ENCODE data around the gene UNKL.

The UNKL gene

GRCh38 chr16:1315081-1316032, 99.1 kb downstream of the UNKL start:
- TF ChIP-seq CTCF (IDR thresholded peaks at IDR 0.05; ENCODE audit: unreplicated experiment in 3 of 3): no peak
- H3K36me3 Mint-ChIP-seq (ENCODE audit: low read depth): peaks cover 50% of the 10 kb centered on the region
- no peak overlapping the region for H3K27ac Mint-ChIP-seq
- peaks cover 17% of the 10 kb centered on the region for H3K4me1 Mint-ChIP-seq
- no peaks in the 10 kb centered on the region for H3K9me3 Mint-ChIP-seq
- no peak overlapping the region for H3K4me3 Mint-ChIP-seq
- H3K27me3 Mint-ChIP-seq (ENCODE audit: low read depth): no peaks in the 10 kb centered on the region

- no peak for TF ChIP-seq CTCF (IDR thresholded peaks at IDR 0.05; ENCODE audit: unreplicated experiment in 3 of 3)
- peaks cover 42% of the 10 kb centered on the region for H3K36me3 Mint-ChIP-seq (ENCODE audit: low read depth)
These were observed 100.0 kb downstream of the UNKL start for GRCh38 chr16:1314399-1315068.

GRCh38 chr16:1313721-1314369, 100.7 kb downstream of the UNKL start:
- Mint-ChIP-seq H3K27me3 (ENCODE audit: low read depth) (no peaks in the 10 kb centered on the region), H3K4me1 (peaks cover 22% of the 10 kb centered on the region), H3K36me3 (ENCODE audit: low read depth) (peaks cover 37% of the 10 kb centered on the region), H3K9me3 (no peaks in the 10 kb centered on the region), H3K4me3 (peak overlapping the region in 1 of 3 experiments; percentile 27), H3K27ac (no peak overlapping the region)
- TF ChIP-seq CTCF (IDR thresholded peaks at IDR 0.05; ENCODE audit: unreplicated experiment in 3 of 3): no peak

More at GRCh38 chr16:1314399-1315068, 100.0 kb downstream of the UNKL start:
- H3K27ac Mint-ChIP-seq: no peak overlapping the region
- peaks cover 22% of the 10 kb centered on the region for H3K4me1 Mint-ChIP-seq
- no peak overlapping the region for H3K4me3 Mint-ChIP-seq
- H3K9me3 Mint-ChIP-seq: no peaks in the 10 kb centered on the region
- H3K27me3 Mint-ChIP-seq (ENCODE audit: low read depth): no peaks in the 10 kb centered on the region

Measured in nephron (organoid).